Prostate gland (tissue), 2 donors: ENCODE results near the gene RASSF1. TPM values are rescaled to one million over a fixed set of nuclear protein-coding genes. Genes with fewer than 3 reads are reported as not detected.

Experiments used
- DNase-seq: peaks from one replicate; pipeline ENCODE4 v3.0.0-alpha.2; 2019; ENCODE audit warnings: low spot score
- H3K27ac ChIP-seq, 2 donors: fragments of 200-600 bp; sonication (generic); 2 replicates each; pipeline ENCODE4 v1.5.1; 2017 to 2019
- H3K27me3 ChIP-seq: fragments of 200-600 bp; sonication (generic); replicated peaks from 2 replicates; pipeline ENCODE4 v1.5.1; 2019; ENCODE audit not compliant: insufficient read depth
- H3K36me3 ChIP-seq, 2 donors: fragments of 200-600 bp; sonication (generic); 1 replicate in 1 of 2; 2 replicates in 1 of 2; pipeline versions ENCODE4 v1.5.1 to v1.8.1; 2017 to 2019
- H3K4me1 ChIP-seq: fragments of 200-600 bp; sonication (generic); replicated peaks from 2 replicates; pipeline ENCODE4 v1.5.1; 2019
- H3K4me3 ChIP-seq, 2 donors: fragments of 200-600 bp; sonication (generic); 2 replicates each; pipeline ENCODE4 v1.5.1; 2017 to 2019
- H3K9me3 ChIP-seq: fragments of 200-600 bp; sonication (generic); 2 replicates; pipeline ENCODE4 v1.5.1; 2017
- CTCF ChIP-seq, 4 experiments: fragments of 200-600 bp in 2 of 4; fragments of 450-650 bp in 2 of 4; sonication (generic) in 2 of 4; IDR thresholded peaks; 1 replicate in 3 of 4; 2 replicates in 1 of 4; pipeline ENCODE4 v1.5.1; 2016 to 2019; ENCODE audit warnings: antibody characterized with exemption in 4 of 4, mild to moderate bottlenecking in 2 of 4, moderate library complexity in 2 of 4
- POLR2A ChIP-seq: fragments of 450-650 bp; IDR thresholded peaks from one replicate; pipeline ENCODE4 v1.6.1; 2016; ENCODE audit warnings: antibody characterized with exemption, mild to moderate bottlenecking
- POLR2AphosphoS5 ChIP-seq: sonication (generic); formaldehyde crosslinking; IDR thresholded peaks from one replicate; pipeline ENCODE4 v1.6.1; 2017; ENCODE audit warnings: antibody characterized with exemption
- WGBS: methylation state at CpG from one replicate; pipeline ENCODE4 v1.1.5; 2018; 5-methylcytosine and 5-hydroxymethylcytosine counted together
- intact Hi-C: fragments of 100-400 bp; cut with DNase I; formaldehyde crosslinking; loops from one replicate; pipeline ENCODE4 v1.14.2; 2022
- total RNA-seq, 2 donors: library from RNA; depleted of rRNA; stranded (reverse); fragments of >200 nt; gene quantifications; one replicate each; pipeline ENCODE4 v1.1.0, GENCODE V29; 2016

RASSF1 gene
- total RNA-seq, 2 donors from 2014 or later: 23.8 to 36.6 TPM

GRCh38 chr3:50373146-50374051 is 32.8 kb upstream of the RASSF1 start:
- Histone ChIP-seq H3K27ac (no peak overlapping the region), H3K4me1 (no peaks in the 10 kb centered on the region), H3K9me3 (no peaks in the 10 kb centered on the region), H3K27me3 (no peaks in the 10 kb centered on the region), H3K4me3 (no peak overlapping the region), H3K36me3 (no peaks in the 10 kb centered on the region)
- 57% methylated on average over 12 of the region's 12 CpGs for WGBS
- intact Hi-C loops: no loop called here
- TF ChIP-seq POLR2A (no peak), POLR2AphosphoS5 (no peak), CTCF (IDR thresholded peaks at IDR 0.05) (no peak)
- no peak for DNase-seq

GRCh38 chr3:50372349-50372748 is 31.7 kb upstream of the RASSF1 start:
- no peaks in the 10 kb centered on the region for H3K4me1 ChIP-seq
- H3K36me3 ChIP-seq: no peaks in the 10 kb centered on the region
- WGBS: 65% methylated on average over 8 of the region's 8 CpGs
- H3K4me3 ChIP-seq: no peak overlapping the region
- H3K27ac ChIP-seq: no peak overlapping the region
- no peaks in the 10 kb centered on the region for H3K9me3 ChIP-seq
- H3K27me3 ChIP-seq: no peaks in the 10 kb centered on the region
- intact Hi-C loops: no loop called here
- TF ChIP-seq POLR2AphosphoS5: no peak
- TF ChIP-seq CTCF (IDR thresholded peaks at IDR 0.05): no peak
- TF ChIP-seq POLR2A: no peak
- no peak for DNase-seq

- Histone ChIP-seq H3K36me3 (no peaks in the 10 kb centered on the region), H3K27ac (no peak overlapping the region), H3K27me3 (no peaks in the 10 kb centered on the region), H3K4me1 (no peaks in the 10 kb centered on the region), H3K9me3 (no peaks in the 10 kb centered on the region), H3K4me3 (no peak overlapping the region)
- intact Hi-C loops: no loop called here
- 87% methylated on average over 3 of the region's 3 CpGs for WGBS
- DNase-seq: no peak
- no peak for TF ChIP-seq CTCF (IDR thresholded peaks at IDR 0.05)
- TF ChIP-seq POLR2A: no peak
- TF ChIP-seq POLR2AphosphoS5: no peak
These were observed 30.6 kb upstream of the RASSF1 start for GRCh38 chr3:50371133-50371685.

GRCh38 chr3:50370594-50370993 is 30.0 kb upstream of the RASSF1 start:
- Histone ChIP-seq H3K4me3 (no peak overlapping the region), H3K27ac (no peak overlapping the region), H3K4me1 (peaks cover 2% of the 10 kb centered on the region), H3K27me3 (no peaks in the 10 kb centered on the region), H3K9me3 (no peaks in the 10 kb centered on the region), H3K36me3 (no peaks in the 10 kb centered on the region)
- 60% methylated on average over 14 of the region's 14 CpGs for WGBS
- intact Hi-C loops: no loop called here
- TF ChIP-seq CTCF (IDR thresholded peaks at IDR 0.05) (no peak), POLR2AphosphoS5 (no peak), POLR2A (no peak)
- DNase-seq: no peak
